Osteocyte (in vitro differentiated cells): ENCODE results near the gene PRKCH. TPM values are rescaled to one million over a fixed set of nuclear protein-coding genes. Genes with fewer than 3 reads are reported as not detected.
"Not testable (repeated sequence)": the region's sequence is repeated elsewhere in the genome, so short reads cannot be mapped to it uniquely, and the experiment has no call there.

ENCODE experiments used
- DNase-seq: peaks from one replicate; pipeline ENCODE4 v3.0.0; 2021; ENCODE audit warnings: mixed read lengths; ENCODE audit not compliant: unreplicated experiment; ENCODE audit errors: extremely low spot score
- H3K27ac Mint-ChIP-seq: one replicate; pipeline ENCODE4 v1.8.0; 2021; ENCODE audit warnings: mild to moderate bottlenecking, mixed read lengths; ENCODE audit not compliant: unreplicated experiment
- H3K27me3 Mint-ChIP-seq: one replicate; pipeline ENCODE4 v1.8.0; 2021; ENCODE audit warnings: mixed read lengths; ENCODE audit not compliant: unreplicated experiment
- H3K36me3 Mint-ChIP-seq: one replicate; pipeline ENCODE4 v1.8.0; 2021; ENCODE audit warnings: mixed read lengths; ENCODE audit not compliant: unreplicated experiment
- H3K4me1 Mint-ChIP-seq: one replicate; pipeline ENCODE4 v1.8.0; 2021; ENCODE audit warnings: mixed read lengths; ENCODE audit not compliant: unreplicated experiment
- H3K4me3 Mint-ChIP-seq: one replicate; pipeline ENCODE4 v1.8.0; 2021; ENCODE audit warnings: mild to moderate bottlenecking, moderate library complexity, mixed read lengths; ENCODE audit not compliant: unreplicated experiment
- H3K9me3 Mint-ChIP-seq: one replicate; pipeline ENCODE4 v1.8.0; 2021; ENCODE audit warnings: mixed read lengths; ENCODE audit not compliant: unreplicated experiment
- total RNA-seq: library from RNA; stranded (reverse); gene quantifications from 2 replicates; pipeline ENCODE4 v1.2.1, GENCODE V29; 2021
- TF ChIP-seq, protein P1 (sequence below): fragments of 200-600 bp; sonication (generic); IDR thresholded peaks from 2 replicates; pipeline ENCODE4 v1.5.0; 2021; ENCODE audit warnings: antibody characterized with exemption, mild to moderate bottlenecking, moderate library complexity

The PRKCH gene
- total RNA-seq, 1 donor from 2014 or later = 10.6 TPM

DNA sequence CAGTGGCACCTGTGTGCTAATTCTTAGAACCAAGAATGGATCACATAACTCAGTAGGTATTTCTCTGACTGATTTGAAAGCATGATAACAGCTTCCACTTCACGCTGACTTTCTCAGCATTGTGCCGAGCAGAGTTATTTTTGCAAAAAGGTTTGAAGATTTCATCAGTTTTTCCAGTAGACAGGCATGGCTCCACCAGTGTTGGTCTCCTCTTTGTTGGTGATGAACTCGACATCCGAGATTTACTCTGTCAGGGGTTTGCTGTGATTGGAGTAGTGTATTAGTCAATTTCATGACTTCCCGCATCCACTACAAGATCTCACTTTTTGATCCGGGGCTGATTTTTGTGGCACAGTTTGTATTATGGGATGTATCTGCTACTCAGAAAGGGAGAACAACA, 85.3 kb downstream of the PRKCH start:
- H3K27ac Mint-ChIP-seq = no peak overlapping the region

DNA sequence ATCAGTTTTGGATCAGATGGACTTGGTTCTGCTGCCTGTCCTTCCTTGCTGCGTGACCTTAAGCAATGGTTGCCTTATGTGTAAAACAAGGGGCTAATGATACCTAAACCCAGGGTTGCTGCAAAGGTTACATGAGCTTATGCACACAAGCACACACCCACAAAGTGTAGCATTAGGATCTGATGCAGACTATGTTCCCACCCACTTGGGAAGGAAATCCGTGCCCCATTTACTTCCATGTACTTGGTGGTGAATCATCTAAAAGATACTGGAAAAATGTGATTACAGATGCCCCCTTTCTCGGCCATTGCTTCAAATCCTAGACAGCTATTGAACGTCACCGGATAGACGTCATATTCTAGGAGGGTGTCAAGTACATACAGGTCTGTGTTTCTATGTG, 87.1 kb downstream of the PRKCH start:
- Mint-ChIP-seq H3K9me3 (no peaks in the 10 kb centered on the region), H3K27me3 (no peaks in the 10 kb centered on the region), H3K4me1 (peaks cover 5% of the 10 kb centered on the region), H3K27ac (no peak overlapping the region), H3K36me3 (no peaks in the 10 kb centered on the region), H3K4me3 (no peak overlapping the region)
- DNase-seq = no peak
- TF ChIP-seq, protein P1, sequence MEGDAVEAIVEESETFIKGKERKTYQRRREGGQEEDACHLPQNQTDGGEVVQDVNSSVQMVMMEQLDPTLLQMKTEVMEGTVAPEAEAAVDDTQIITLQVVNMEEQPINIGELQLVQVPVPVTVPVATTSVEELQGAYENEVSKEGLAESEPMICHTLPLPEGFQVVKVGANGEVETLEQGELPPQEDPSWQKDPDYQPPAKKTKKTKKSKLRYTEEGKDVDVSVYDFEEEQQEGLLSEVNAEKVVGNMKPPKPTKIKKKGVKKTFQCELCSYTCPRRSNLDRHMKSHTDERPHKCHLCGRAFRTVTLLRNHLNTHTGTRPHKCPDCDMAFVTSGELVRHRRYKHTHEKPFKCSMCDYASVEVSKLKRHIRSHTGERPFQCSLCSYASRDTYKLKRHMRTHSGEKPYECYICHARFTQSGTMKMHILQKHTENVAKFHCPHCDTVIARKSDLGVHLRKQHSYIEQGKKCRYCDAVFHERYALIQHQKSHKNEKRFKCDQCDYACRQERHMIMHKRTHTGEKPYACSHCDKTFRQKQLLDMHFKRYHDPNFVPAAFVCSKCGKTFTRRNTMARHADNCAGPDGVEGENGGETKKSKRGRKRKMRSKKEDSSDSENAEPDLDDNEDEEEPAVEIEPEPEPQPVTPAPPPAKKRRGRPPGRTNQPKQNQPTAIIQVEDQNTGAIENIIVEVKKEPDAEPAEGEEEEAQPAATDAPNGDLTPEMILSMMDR = no peak

More for the DNA sequence above, 85.3 kb downstream of the PRKCH start:
- H3K4me3 Mint-ChIP-seq = no peak overlapping the region
- TF ChIP-seq, protein P1 = no peak
- no peaks in the 10 kb centered on the region for H3K9me3 Mint-ChIP-seq
- no peaks in the 10 kb centered on the region for H3K27me3 Mint-ChIP-seq
- no peaks in the 10 kb centered on the region for H3K36me3 Mint-ChIP-seq
- no peak for DNase-seq
- peaks cover 5% of the 10 kb centered on the region for H3K4me1 Mint-ChIP-seq

DNA sequence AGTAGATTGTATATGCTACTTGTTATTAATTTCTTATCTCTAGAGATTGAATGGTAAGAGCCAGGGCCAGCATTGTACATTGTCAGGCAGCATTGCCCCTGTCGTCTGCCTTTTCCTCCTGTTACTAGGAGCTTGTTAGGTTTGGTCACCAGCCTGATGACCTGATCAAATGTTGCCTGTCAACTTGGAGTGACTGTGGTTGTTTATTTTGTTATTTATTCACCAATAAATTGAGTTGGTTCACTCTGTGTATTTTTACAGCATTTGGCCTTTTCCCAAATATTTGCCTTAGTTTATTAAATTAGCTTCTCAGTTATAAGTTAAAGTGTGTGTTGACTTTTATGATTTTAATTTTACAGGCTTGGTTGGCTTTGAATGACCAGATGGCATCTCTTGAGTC, 88.4 kb downstream of the PRKCH start:
- no peaks in the 10 kb centered on the region for H3K36me3 Mint-ChIP-seq
- no peaks in the 10 kb centered on the region for H3K27me3 Mint-ChIP-seq
- TF ChIP-seq, protein P1 = no peak
- H3K4me1 Mint-ChIP-seq = peaks cover 5% of the 10 kb centered on the region
- H3K27ac Mint-ChIP-seq = no peak overlapping the region
- H3K4me3 Mint-ChIP-seq = no peak overlapping the region
- no peak for DNase-seq
- no peaks in the 10 kb centered on the region for H3K9me3 Mint-ChIP-seq

DNA sequence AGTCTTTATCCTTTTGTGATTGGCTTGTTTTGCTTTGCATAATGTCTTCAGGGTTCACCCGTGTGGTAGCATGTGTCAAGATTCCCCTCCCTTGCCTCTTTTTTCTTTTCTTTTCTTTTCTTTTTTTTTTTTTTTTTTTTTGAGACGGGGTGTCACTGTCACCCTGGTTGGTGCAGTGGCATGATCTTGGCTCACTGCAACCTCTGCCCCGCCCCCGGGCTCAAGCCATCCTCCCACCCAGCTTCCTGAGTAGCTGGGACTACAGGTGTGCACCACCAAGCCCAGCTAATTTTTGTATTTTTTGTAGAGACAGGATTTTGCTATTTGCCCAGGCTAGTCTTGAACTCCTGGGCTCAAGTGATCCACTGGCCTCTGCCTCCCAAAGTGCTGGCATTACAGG, 94.6 kb downstream of the PRKCH start:
- not testable (repeated sequence) for H3K4me1 Mint-ChIP-seq, DNase-seq, H3K27ac Mint-ChIP-seq, H3K9me3 Mint-ChIP-seq, H3K4me3 Mint-ChIP-seq, H3K36me3 Mint-ChIP-seq, H3K27me3 Mint-ChIP-seq

DNA sequence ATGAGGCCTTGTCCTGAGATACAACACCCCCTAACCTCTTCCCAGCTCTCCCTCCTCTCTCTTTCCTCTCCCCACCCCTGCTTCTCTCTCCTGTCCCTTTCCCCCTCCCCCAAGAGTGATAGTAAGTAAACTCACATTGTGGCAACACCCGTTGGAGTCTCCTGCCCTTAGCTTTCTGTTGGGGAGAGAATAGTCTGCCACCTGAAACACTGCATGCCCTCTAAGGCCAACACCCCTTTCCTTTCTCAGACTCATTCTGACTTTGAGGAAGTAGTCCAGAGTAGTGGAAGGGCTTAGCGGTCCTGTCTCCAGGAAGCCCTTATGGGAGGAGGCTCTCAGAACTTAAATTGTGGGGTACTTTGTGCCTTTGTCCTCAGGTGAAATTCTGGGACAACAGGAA, 95.2 kb downstream of the PRKCH start:
- TF ChIP-seq, protein P1 = no peak
- Mint-ChIP-seq H3K36me3 (no peaks in the 10 kb centered on the region), H3K4me3 (no peak overlapping the region), H3K4me1 (peaks cover 10% of the 10 kb centered on the region), H3K27ac (no peak overlapping the region), H3K9me3 (no peaks in the 10 kb centered on the region), H3K27me3 (no peaks in the 10 kb centered on the region)
- DNase-seq = no peak

DNA sequence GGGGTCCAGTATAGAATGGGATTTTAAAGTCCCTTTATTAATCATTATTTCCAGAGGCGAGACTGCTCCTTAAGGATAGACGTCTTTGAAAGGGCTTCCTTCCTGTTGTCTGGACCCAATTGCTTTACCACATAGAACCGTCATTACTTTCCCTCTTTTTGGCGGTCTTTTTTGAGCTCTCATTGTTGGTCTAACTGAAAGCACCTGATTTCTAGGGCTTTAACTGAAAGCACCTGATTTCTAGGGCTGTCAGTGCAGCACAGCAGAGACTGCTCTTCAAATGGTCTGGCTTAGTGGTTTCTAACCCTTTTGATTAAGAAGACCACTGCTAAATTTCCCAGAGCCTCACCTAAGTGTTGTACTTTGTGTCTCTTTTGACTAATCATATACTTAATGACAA, 95.8 kb downstream of the PRKCH start:
- no peak overlapping the region for H3K27ac Mint-ChIP-seq
- H3K36me3 Mint-ChIP-seq = no peaks in the 10 kb centered on the region
- H3K4me1 Mint-ChIP-seq = peaks cover 10% of the 10 kb centered on the region
- H3K4me3 Mint-ChIP-seq = no peak overlapping the region
- TF ChIP-seq, protein P1 = no peak
- no peaks in the 10 kb centered on the region for H3K27me3 Mint-ChIP-seq
- DNase-seq = no peak
- H3K9me3 Mint-ChIP-seq = no peaks in the 10 kb centered on the region
